Measurements from ENCODE around the gene LRFN2.

DNA sequence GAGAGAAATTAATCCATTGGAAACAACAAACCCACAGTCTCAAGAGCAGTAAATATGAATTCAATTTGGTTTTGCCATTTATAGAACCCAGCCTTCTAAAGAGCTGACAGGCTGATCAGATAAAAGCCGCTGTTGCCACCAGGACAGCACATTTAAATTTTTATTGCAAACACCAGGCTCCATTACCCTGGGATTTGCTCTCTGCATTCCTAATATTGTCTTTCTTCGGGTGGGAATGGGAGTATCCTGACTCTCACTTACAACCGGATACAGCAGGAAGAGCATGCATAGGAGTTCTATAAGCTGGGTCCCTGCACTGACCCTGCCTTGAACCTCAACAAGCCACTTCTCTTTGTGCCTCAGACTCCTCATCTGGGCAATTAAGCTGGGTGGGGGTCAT lies 142.9 kb downstream of the LRFN2 start:
- TF ChIP-seq, protein P1, sequence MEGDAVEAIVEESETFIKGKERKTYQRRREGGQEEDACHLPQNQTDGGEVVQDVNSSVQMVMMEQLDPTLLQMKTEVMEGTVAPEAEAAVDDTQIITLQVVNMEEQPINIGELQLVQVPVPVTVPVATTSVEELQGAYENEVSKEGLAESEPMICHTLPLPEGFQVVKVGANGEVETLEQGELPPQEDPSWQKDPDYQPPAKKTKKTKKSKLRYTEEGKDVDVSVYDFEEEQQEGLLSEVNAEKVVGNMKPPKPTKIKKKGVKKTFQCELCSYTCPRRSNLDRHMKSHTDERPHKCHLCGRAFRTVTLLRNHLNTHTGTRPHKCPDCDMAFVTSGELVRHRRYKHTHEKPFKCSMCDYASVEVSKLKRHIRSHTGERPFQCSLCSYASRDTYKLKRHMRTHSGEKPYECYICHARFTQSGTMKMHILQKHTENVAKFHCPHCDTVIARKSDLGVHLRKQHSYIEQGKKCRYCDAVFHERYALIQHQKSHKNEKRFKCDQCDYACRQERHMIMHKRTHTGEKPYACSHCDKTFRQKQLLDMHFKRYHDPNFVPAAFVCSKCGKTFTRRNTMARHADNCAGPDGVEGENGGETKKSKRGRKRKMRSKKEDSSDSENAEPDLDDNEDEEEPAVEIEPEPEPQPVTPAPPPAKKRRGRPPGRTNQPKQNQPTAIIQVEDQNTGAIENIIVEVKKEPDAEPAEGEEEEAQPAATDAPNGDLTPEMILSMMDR (IDR thresholded peaks at IDR 0.05; ENCODE audit: low read depth, low read length, missing input control) = no peak
- TF ChIP-seq RAD21 (IDR thresholded peaks at IDR 0.05) = no peak
- TF ChIP-seq, protein P2, sequence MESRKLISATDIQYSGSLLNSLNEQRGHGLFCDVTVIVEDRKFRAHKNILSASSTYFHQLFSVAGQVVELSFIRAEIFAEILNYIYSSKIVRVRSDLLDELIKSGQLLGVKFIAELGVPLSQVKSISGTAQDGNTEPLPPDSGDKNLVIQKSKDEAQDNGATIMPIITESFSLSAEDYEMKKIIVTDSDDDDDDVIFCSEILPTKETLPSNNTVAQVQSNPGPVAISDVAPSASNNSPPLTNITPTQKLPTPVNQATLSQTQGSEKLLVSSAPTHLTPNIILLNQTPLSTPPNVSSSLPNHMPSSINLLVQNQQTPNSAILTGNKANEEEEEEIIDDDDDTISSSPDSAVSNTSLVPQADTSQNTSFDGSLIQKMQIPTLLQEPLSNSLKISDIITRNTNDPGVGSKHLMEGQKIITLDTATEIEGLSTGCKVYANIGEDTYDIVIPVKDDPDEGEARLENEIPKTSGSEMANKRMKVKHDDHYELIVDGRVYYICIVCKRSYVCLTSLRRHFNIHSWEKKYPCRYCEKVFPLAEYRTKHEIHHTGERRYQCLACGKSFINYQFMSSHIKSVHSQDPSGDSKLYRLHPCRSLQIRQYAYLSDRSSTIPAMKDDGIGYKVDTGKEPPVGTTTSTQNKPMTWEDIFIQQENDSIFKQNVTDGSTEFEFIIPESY (IDR thresholded peaks at IDR 0.05) = no peak
- TF ChIP-seq EGR1 (IDR thresholded peaks at IDR 0.05; ENCODE audit: low read depth in 2 of 2) = no peak
- TF ChIP-seq, protein P3, sequence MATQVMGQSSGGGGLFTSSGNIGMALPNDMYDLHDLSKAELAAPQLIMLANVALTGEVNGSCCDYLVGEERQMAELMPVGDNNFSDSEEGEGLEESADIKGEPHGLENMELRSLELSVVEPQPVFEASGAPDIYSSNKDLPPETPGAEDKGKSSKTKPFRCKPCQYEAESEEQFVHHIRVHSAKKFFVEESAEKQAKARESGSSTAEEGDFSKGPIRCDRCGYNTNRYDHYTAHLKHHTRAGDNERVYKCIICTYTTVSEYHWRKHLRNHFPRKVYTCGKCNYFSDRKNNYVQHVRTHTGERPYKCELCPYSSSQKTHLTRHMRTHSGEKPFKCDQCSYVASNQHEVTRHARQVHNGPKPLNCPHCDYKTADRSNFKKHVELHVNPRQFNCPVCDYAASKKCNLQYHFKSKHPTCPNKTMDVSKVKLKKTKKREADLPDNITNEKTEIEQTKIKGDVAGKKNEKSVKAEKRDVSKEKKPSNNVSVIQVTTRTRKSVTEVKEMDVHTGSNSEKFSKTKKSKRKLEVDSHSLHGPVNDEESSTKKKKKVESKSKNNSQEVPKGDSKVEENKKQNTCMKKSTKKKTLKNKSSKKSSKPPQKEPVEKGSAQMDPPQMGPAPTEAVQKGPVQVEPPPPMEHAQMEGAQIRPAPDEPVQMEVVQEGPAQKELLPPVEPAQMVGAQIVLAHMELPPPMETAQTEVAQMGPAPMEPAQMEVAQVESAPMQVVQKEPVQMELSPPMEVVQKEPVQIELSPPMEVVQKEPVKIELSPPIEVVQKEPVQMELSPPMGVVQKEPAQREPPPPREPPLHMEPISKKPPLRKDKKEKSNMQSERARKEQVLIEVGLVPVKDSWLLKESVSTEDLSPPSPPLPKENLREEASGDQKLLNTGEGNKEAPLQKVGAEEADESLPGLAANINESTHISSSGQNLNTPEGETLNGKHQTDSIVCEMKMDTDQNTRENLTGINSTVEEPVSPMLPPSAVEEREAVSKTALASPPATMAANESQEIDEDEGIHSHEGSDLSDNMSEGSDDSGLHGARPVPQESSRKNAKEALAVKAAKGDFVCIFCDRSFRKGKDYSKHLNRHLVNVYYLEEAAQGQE (IDR thresholded peaks at IDR 0.05) = no peak
